Adrenal gland (tissue), 12 donors: Measurements from ENCODE around the gene STAT5B. TPM values are rescaled to one million over a fixed set of nuclear protein-coding genes. Genes with fewer than 3 reads are reported as not detected.
"Not testable (repeated sequence)": the region's sequence is repeated elsewhere in the genome, so short reads cannot be mapped to it uniquely, and the experiment has no call there.

Source experiments
- DNase-seq, 7 donors: peaks; one replicate each; pipeline ENCODE4 v3.0.0-alpha.2; 2019 to 2020
- H3K27ac ChIP-seq, 5 donors: fragments of 200-600 bp; sonication (generic) in 4 of 5; 1 replicate in 3 of 5; 2 replicates in 2 of 5; pipeline versions ENCODE4 v1.5.1 to v1.8.0; 2016 to 2020; ENCODE audit warnings: mild to moderate bottlenecking in 1 of 5
- H3K27me3 ChIP-seq: fragments of 200-600 bp; 2 replicates; pipeline ENCODE4 v1.8.0; 2021
- H3K36me3 ChIP-seq, 2 donors: fragments of 200-600 bp; replicated peaks in 1 of 2; 1 replicate in 1 of 2; 2 replicates in 1 of 2; pipeline versions ENCODE4 v1.5.1 to v1.8.0; 2018 to 2022
- H3K4me1 ChIP-seq, 2 donors: fragments of 200-600 bp; replicated peaks in 1 of 2; 1 replicate in 1 of 2; 2 replicates in 1 of 2; pipeline versions ENCODE4 v1.5.1 to v1.8.0; 2018 to 2021
- H3K4me3 ChIP-seq, 4 donors: fragments of 200-600 bp; sonication (generic) in 3 of 4; one replicate each; pipeline ENCODE4 v1.5.1; 2016 to 2018
- H3K9me3 ChIP-seq, 3 donors: fragments of 200-600 bp; sonication (generic) in 1 of 3; replicated peaks in 1 of 3; 1 replicate in 2 of 3; 2 replicates in 1 of 3; pipeline versions ENCODE4 v1.5.1 to v1.8.0; 2016 to 2021
- POLR2A ChIP-seq, 2 donors: fragments of 450-650 bp; IDR thresholded peaks; one replicate each; pipeline ENCODE4 v1.6.1; 2017; ENCODE audit warnings: antibody characterized with exemption in 2 of 2, mild to moderate bottlenecking in 2 of 2, moderate library complexity in 1 of 2
- WGBS, 4 donors: extraction: QIAGEN DNeasy Blood & Tissue Kit in 2 of 4; methylation state at CpG; one replicate each; pipeline versions ENCODE4 v1.1.5 to v1.1.7; 2013 to 2017; 5-methylcytosine and 5-hydroxymethylcytosine counted together
- intact Hi-C, 2 donors: fragments of 100-400 bp; cut with DNase I; formaldehyde crosslinking; loops; one replicate each; pipeline versions ENCODE4 v1.14.1 to v1.15.0; 2022 to 2023
- polyA plus RNA-seq, 3 donors: library from polyadenylated mRNA; stranded (reverse); fragments of 200-250 nt in 2 of 3; fragments of 350-450 nt in 1 of 3; fragmentation: Illumina TruSeq in 1 of 3; extraction: RNeasy Lipid Tissue Mini Kit (QIAGEN cat#74804) in 1 of 3; gene quantifications; one replicate each; pipeline ENCODE4 v1.2.3, GENCODE V29; 2013 to 2014
- total RNA-seq, 9 donors: library from RNA; depleted of rRNA in 4 of 9; stranded (reverse); fragments of >200 nt in 4 of 9; fragments of 120-200 nt in 1 of 9; fragmentation: NEBNext Ultra II Directional in 1 of 9; extraction: Animal tissue kit (Norgen Biotek cat#: 25700) in 1 of 9; gene quantifications; one replicate each; pipeline versions ENCODE4 v1.1.0 to v1.2.4, GENCODE V29; 2013 to 2023
- TF ChIP-seq, protein P1 (sequence below), 6 experiments: fragments of 450-650 bp in 4 of 6; fragments of 200-600 bp in 2 of 6; sonication (generic) in 1 of 6; IDR thresholded peaks; 1 replicate in 5 of 6; 2 replicates in 1 of 6; pipeline versions ENCODE4 v1.5.1 to v1.8.0; 2016 to 2021; ENCODE audit warnings: antibody characterized with exemption in 6 of 6, mild to moderate bottlenecking in 2 of 6, moderate library complexity in 1 of 6
- donor health status: healthy with polysubstance abuse.
- donor health status: Bipolar disorder and iron deficiency.
- donor health status: DM: yes; HTN: yes; CAD: no.
- donor health status: DM: no; HTN: no; CAD: no.
- donor health status: DM: no; HTN: no; CAD: no.
- donor health status: DM: yes; HTN: yes; CAD: no.

The STAT5B gene
- total and polyA plus RNA-seq, 12 donors, result 30.3 to 128 (median 101) TPM

DNA sequence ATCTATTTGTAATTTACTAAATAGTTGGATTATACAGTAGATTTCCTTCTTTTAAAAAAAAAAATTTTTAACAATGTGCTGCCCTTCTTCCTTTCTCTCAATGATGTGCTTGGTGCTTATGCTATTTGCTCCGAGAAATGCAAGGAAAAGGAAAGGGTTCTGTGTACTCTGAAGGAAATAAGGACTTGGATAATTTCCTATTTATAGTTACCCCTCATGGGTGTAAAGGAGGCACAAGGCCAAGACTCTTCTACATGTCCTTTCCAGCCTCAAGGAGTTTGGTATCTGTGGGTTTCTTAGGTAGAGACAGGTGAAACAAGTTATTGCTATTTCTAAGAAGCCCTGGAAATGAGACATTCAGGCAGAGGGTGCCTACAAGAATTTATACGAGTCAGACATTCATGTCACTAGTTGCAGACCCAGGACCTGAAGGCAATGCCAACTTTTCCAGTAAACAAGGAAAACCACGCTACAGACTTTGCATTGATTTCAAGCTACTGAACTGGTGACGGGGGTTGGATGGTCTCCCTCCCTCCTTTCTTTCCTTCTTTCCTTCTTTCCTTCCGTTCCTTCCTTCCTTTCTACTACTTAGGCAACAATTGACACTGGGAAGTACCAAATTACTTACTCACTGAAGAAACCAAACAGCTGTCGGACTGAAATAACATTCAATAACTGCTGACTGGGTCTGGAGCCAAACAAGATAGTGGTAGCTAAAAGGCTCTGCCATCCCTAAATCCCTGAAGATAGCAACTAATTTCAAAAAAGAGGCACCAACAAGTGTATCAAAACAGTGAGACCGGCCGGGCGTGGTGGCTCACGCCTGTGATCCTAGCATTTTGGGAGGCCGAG lies 48.1 kb downstream of the STAT5B start:
- H3K4me1 ChIP-seq, result peaks cover 5 to 18% of the 10 kb centered on the region in 2 donors
- DNase-seq, result peak in 2 of 7 donors; percentile 15 to 42
- intact Hi-C loops, result loop anchor here in 1 of 2 donors (10.0 kb wide), 1 partner anchor 177 kb away; no protein-coding TSS in a partner anchor
- H3K27ac ChIP-seq, result peak overlapping the region in 3 of 5 donors; percentile 28 to 44 (median 33)
- no peak for TF ChIP-seq POLR2A (IDR thresholded peaks at IDR 0.05)
- TF ChIP-seq, protein P1, sequence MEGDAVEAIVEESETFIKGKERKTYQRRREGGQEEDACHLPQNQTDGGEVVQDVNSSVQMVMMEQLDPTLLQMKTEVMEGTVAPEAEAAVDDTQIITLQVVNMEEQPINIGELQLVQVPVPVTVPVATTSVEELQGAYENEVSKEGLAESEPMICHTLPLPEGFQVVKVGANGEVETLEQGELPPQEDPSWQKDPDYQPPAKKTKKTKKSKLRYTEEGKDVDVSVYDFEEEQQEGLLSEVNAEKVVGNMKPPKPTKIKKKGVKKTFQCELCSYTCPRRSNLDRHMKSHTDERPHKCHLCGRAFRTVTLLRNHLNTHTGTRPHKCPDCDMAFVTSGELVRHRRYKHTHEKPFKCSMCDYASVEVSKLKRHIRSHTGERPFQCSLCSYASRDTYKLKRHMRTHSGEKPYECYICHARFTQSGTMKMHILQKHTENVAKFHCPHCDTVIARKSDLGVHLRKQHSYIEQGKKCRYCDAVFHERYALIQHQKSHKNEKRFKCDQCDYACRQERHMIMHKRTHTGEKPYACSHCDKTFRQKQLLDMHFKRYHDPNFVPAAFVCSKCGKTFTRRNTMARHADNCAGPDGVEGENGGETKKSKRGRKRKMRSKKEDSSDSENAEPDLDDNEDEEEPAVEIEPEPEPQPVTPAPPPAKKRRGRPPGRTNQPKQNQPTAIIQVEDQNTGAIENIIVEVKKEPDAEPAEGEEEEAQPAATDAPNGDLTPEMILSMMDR (IDR thresholded peaks at IDR 0.05), result no peak
- H3K27me3 ChIP-seq, result no peaks in the 10 kb centered on the region
- no peak overlapping the region for H3K4me3 ChIP-seq
- H3K9me3 ChIP-seq, result no peaks in the 10 kb centered on the region
- 71 to 77% (median 72%) methylated on average over 11 of the region's 11 CpGs for WGBS, 4 donors
- H3K36me3 ChIP-seq, result peaks cover 0 to 29% of the 10 kb centered on the region in 2 donors

- intact Hi-C loops, result loop anchor here in 1 of 2 donors (10.0 kb wide), 1 partner anchor 179 kb away; no protein-coding TSS in a partner anchor
- no peak for TF ChIP-seq POLR2A (IDR thresholded peaks at IDR 0.05)
- TF ChIP-seq, protein P1 (IDR thresholded peaks at IDR 0.05), result no peak
- no peak overlapping the region for H3K4me3 ChIP-seq
- no peaks in the 10 kb centered on the region for H3K27me3 ChIP-seq
- H3K9me3 ChIP-seq, result no peaks in the 10 kb centered on the region
- H3K36me3 ChIP-seq, result peaks cover 0 to 47% of the 10 kb centered on the region in 2 donors
- H3K4me1 ChIP-seq, result peaks cover 4 to 14% of the 10 kb centered on the region in 2 donors
- WGBS, 4 donors, result 80 to 95% (median 88%) methylated on average over 5 of the region's 5 CpGs
- H3K27ac ChIP-seq, result no peak overlapping the region
- DNase-seq, result no peak
Measured at GRCh38 chr17:42225646-42226045, 50.5 kb downstream of the STAT5B start.

- no peak for TF ChIP-seq POLR2A (IDR thresholded peaks at IDR 0.05)
- TF ChIP-seq, protein P1 (IDR thresholded peaks at IDR 0.05), result no peak
- Histone ChIP-seq H3K27ac (no peak overlapping the region), H3K9me3 (no peaks in the 10 kb centered on the region), H3K4me3 (no peak overlapping the region), H3K36me3 (peaks cover 0 to 52% of the 10 kb centered on the region in 2 donors), H3K4me1 (peaks cover 4 to 14% of the 10 kb centered on the region in 2 donors), H3K27me3 (no peaks in the 10 kb centered on the region)
- intact Hi-C loops, result loop anchor here in 1 of 2 donors (10.0 kb wide), 1 partner anchor 180 kb away; no protein-coding TSS in a partner anchor
- WGBS, 4 donors, result 92 to 98% (median 96%) methylated on average over 6 of the region's 6 CpGs
- no peak for DNase-seq
Measured at GRCh38 chr17:42224651-42225050, 51.5 kb downstream of the STAT5B start.

GRCh38 chr17:42221886-42222745 lies 54.1 kb downstream of the STAT5B start:
- Histone ChIP-seq H3K27ac (no peak overlapping the region), H3K4me3 (no peak overlapping the region), H3K9me3 (no peaks in the 10 kb centered on the region), H3K27me3 (no peaks in the 10 kb centered on the region), H3K36me3 (peaks cover 0 to 67% of the 10 kb centered on the region in 2 donors), H3K4me1 (no peaks in the 10 kb centered on the region)
- 46 to 83% (median 53%) methylated on average over 2 to 3 of the region's 3 CpGs for WGBS, 4 donors
- DNase-seq, result peak in 6 of 7 donors; percentile 46 to 77 (median 66)
- TF ChIP-seq, protein P1 (IDR thresholded peaks at IDR 0.05), result peak; percentile 31 to 69 (median 56)
- TF ChIP-seq POLR2A (IDR thresholded peaks at IDR 0.05), result no peak
- intact Hi-C loops, result loop anchor here in 1 of 2 donors (10.0 kb wide), 1 partner anchor 183 kb away; no protein-coding TSS in a partner anchor

GRCh38 chr17:42219280-42219679 lies 56.9 kb downstream of the STAT5B start:
- intact Hi-C loops, result not testable (repeated sequence)

More at GRCh38 chr17:42219280-42219679, 56.9 kb downstream of the STAT5B start:
- WGBS, 4 donors, result no CpG with 5 or more reads among the region's 17 CpGs
- H3K9me3 ChIP-seq, H3K4me1 ChIP-seq, H3K27me3 ChIP-seq, H3K4me3 ChIP-seq, H3K27ac ChIP-seq, DNase-seq: not testable (repeated sequence)
- H3K36me3 ChIP-seq, result peaks cover 0 to 78% of the 10 kb centered on the region in 2 donors
